IMR-90 (cell line): ENCODE results near the gene AICDA. TPM values are rescaled to one million over a fixed set of nuclear protein-coding genes. Genes with fewer than 3 reads are reported as not detected.

Experiments used
- ATAC-seq: fragments of 200-7000 bp; cut with Tn5 transposase; 2 replicates; pipeline ENCODE4 v1.9.1; 2020; ENCODE audit warnings: low read depth, mild to moderate bottlenecking, moderate library complexity
- BruUV-seq: library from RNA; stranded (reverse); fragments of 400-500 nt; replicated peaks from 2 replicates; lab custom pipeline; 2021; lab: Mats Ljungman, UMichigan
- CTCF ChIA-PET: fragments of 300-600 bp; formaldehyde crosslinking; extraction: SDS; loops from one replicate; lab custom pipeline; 2021; ENCODE audit warnings: antibody characterized with exemption; lab: Yijun Ruan, JAX
- POLR2A ChIA-PET: fragments of 300-600 bp; sonication (Branson Sonifier 250); formaldehyde crosslinking; loops from one replicate; lab custom pipeline; 2022; ENCODE audit warnings: antibody characterized with exemption; ENCODE audit not compliant: unreplicated experiment; lab: Charles Lee
- DNase-seq: peaks from one replicate; pipeline ENCODE4 v3.0.0; 2013
- H2AFZ ChIP-seq: replicated peaks from 2 replicates; pipeline ENCODE3; 2013; ENCODE audit warnings: low read length, mild to moderate bottlenecking; ENCODE audit not compliant: poor library complexity
- H2AK5ac ChIP-seq: 2 replicates; pipeline ENCODE4 v1.6.1; 2013; ENCODE audit warnings: low read depth, low read length, inconsistent platforms
- H2AK9ac ChIP-seq: replicated peaks from 2 replicates; pipeline ENCODE3; 2013; ENCODE audit warnings: mild to moderate bottlenecking, low read depth, low read length, moderate library complexity; ENCODE audit not compliant: poor library complexity
- H2BK120ac ChIP-seq: 2 replicates; pipeline ENCODE4 v1.6.1; 2013; ENCODE audit warnings: low read depth, low read length, inconsistent platforms
- H2BK15ac ChIP-seq: 3 replicates; pipeline ENCODE4 v1.6.1; 2013; ENCODE audit warnings: low read depth, low read length, inconsistent platforms
- H2BK20ac ChIP-seq: 2 replicates; pipeline ENCODE4 v1.6.1; 2013; ENCODE audit warnings: low read depth, mild to moderate bottlenecking, inconsistent platforms, low read length, moderate library complexity
- H2BK5ac ChIP-seq: 2 replicates; pipeline ENCODE4 v1.6.1; 2013; ENCODE audit warnings: mild to moderate bottlenecking, low read depth, low read length, inconsistent platforms; ENCODE audit not compliant: poor library complexity, severe bottlenecking
- H3K14ac ChIP-seq: replicated peaks from 2 replicates; pipeline ENCODE4 v1.6.1; 2013; ENCODE audit warnings: low read depth, low read length, inconsistent platforms
- H3K18ac ChIP-seq: 2 replicates; pipeline ENCODE4 v1.6.1; 2013; ENCODE audit warnings: low read depth, low read length, control low read depth
- H3K23ac ChIP-seq: 2 replicates; pipeline ENCODE4 v1.6.1; 2013; ENCODE audit warnings: low read depth, low read length, inconsistent platforms
- H3K27ac ChIP-seq: 2 replicates; pipeline ENCODE4 v1.5.1; 2013; ENCODE audit warnings: mild to moderate bottlenecking, control low read depth, low read length; ENCODE audit not compliant: insufficient read depth
- H3K27me3 ChIP-seq: 2 replicates; pipeline ENCODE4 v1.6.1; 2013; ENCODE audit warnings: low read length; ENCODE audit not compliant: control insufficient read depth, insufficient read depth
- H3K36me3 ChIP-seq: 2 replicates; pipeline ENCODE4 v1.6.1; 2013; ENCODE audit warnings: low read length, mixed read lengths; ENCODE audit not compliant: control insufficient read depth, insufficient read depth
- H3K4ac ChIP-seq: 2 replicates; pipeline ENCODE4 v1.6.1; 2013; ENCODE audit warnings: low read depth, low read length, inconsistent platforms
- H3K4me1 ChIP-seq: 2 replicates; pipeline ENCODE4 v1.6.1; 2013; ENCODE audit warnings: low read length, mixed read lengths; ENCODE audit not compliant: control insufficient read depth, insufficient read depth
- H3K4me2 ChIP-seq: 2 replicates; pipeline ENCODE4 v1.6.1; 2013; ENCODE audit warnings: low read depth, mild to moderate bottlenecking, control low read depth, low read length, moderate library complexity
- H3K4me3 ChIP-seq: 2 replicates; pipeline ENCODE4 v1.5.1; 2013; ENCODE audit warnings: low read depth, mild to moderate bottlenecking, control low read depth, low read length, moderate library complexity; ENCODE audit not compliant: insufficient read depth
- H3K56ac ChIP-seq: 2 replicates; pipeline ENCODE4 v1.6.1; 2013; ENCODE audit warnings: low read length, inconsistent platforms; ENCODE audit not compliant: insufficient read depth; ENCODE audit errors: extremely low read depth
- H3K79me1 ChIP-seq, 2 experiments: 2 replicates each; pipeline ENCODE4 v1.6.1; 2013; ENCODE audit warnings: low read length in 2 of 2, inconsistent platforms in 1 of 2, low read depth in 1 of 2
- H3K9ac ChIP-seq: 2 replicates; pipeline ENCODE4 v1.6.1; 2013; ENCODE audit warnings: low read depth, low read length, control low read depth
- H3K9me1 ChIP-seq: 2 replicates; pipeline ENCODE4 v1.6.1; 2013; ENCODE audit warnings: low read length, inconsistent platforms; ENCODE audit not compliant: insufficient read depth
- H3K9me3 ChIP-seq: 2 replicates; pipeline ENCODE4 v1.6.1; 2013; ENCODE audit warnings: low read length; ENCODE audit not compliant: control insufficient read depth, insufficient read depth
- H4K20me1 ChIP-seq: 2 replicates; pipeline ENCODE4 v1.6.1; 2013; ENCODE audit warnings: low read length, inconsistent platforms; ENCODE audit not compliant: insufficient read depth
- H4K5ac ChIP-seq: 2 replicates; pipeline ENCODE4 v1.6.1; 2013; ENCODE audit warnings: mild to moderate bottlenecking, low read depth, low read length, control low read depth
- H4K8ac ChIP-seq, 2 experiments: 2 replicates each; pipeline ENCODE4 v1.6.1; 2013; ENCODE audit warnings: low read depth in 2 of 2, low read length in 2 of 2, control low read depth in 1 of 2, inconsistent platforms in 1 of 2
- H4K91ac ChIP-seq: 2 replicates; pipeline ENCODE4 v1.6.1; 2013; ENCODE audit warnings: low read depth, low read length, inconsistent platforms; ENCODE audit not compliant: insufficient read depth
- BHLHE40 ChIP-seq: fragments of 150-350 bp; IDR thresholded peaks from 2 replicates; pipeline ENCODE4 v1.6.1; 2016; ENCODE audit warnings: mild to moderate bottlenecking, low read depth, low read length
- CEBPB ChIP-seq: IDR thresholded peaks from 2 replicates; pipeline ENCODE4 v1.6.1; 2012; ENCODE audit warnings: low read depth, low read length, improper control_type of control experiment
- CHD1 ChIP-seq: IDR thresholded peaks from 2 replicates; pipeline ENCODE4 v1.6.1; 2012; ENCODE audit warnings: low read depth, low read length, improper control_type of control experiment
- CTCF ChIP-seq: conservative IDR thresholded peaks from 2 replicates; pipeline ENCODE4 v1.5.1; 2012; ENCODE audit warnings: mild to moderate bottlenecking, low read depth, low read length, improper control_type of control experiment
- FOS ChIP-seq: fragments of 150-350 bp; IDR thresholded peaks from 2 replicates; pipeline ENCODE4 v1.6.1; 2016; ENCODE audit warnings: low read depth, low read length
- MAFK ChIP-seq: IDR thresholded peaks from 2 replicates; pipeline ENCODE4 v1.6.1; 2012; ENCODE audit warnings: low read depth, low read length, improper control_type of control experiment
- MAZ ChIP-seq: IDR thresholded peaks from 2 replicates; pipeline ENCODE4 v1.6.1; 2012; ENCODE audit warnings: low read depth, mild to moderate bottlenecking, low read length, improper control_type of control experiment, moderate library complexity, borderline replicate concordance
- MXI1 ChIP-seq: IDR thresholded peaks from 2 replicates; pipeline ENCODE4 v1.6.1; 2012; ENCODE audit warnings: low read depth, mild to moderate bottlenecking, low read length, moderate library complexity, borderline replicate concordance
- NFE2L2 ChIP-seq: fragments of 150-350 bp; IDR thresholded peaks from 2 replicates; pipeline ENCODE4 v1.6.1; 2016; ENCODE audit warnings: low read depth, mild to moderate bottlenecking, low read length
- POLR2A ChIP-seq: IDR thresholded peaks from 2 replicates; pipeline ENCODE4 v1.6.1; 2012; ENCODE audit warnings: mild to moderate bottlenecking, low read depth, low read length
- RAD21 ChIP-seq: IDR thresholded peaks from 2 replicates; pipeline ENCODE4 v1.6.1; 2012; ENCODE audit warnings: low read length, improper control_type of control experiment
- RCOR1 ChIP-seq: IDR thresholded peaks from 2 replicates; pipeline ENCODE4 v1.6.1; 2012; ENCODE audit warnings: mild to moderate bottlenecking, low read length, improper control_type of control experiment; ENCODE audit not compliant: insufficient replicate concordance
- RFX5 ChIP-seq: IDR thresholded peaks from 2 replicates; pipeline ENCODE4 v1.8.0; 2012; ENCODE audit warnings: low read depth, mild to moderate bottlenecking, low read length, moderate library complexity
- SMC3 ChIP-seq: fragments of 150-350 bp; IDR thresholded peaks from 2 replicates; pipeline ENCODE4 v1.6.1; 2016; ENCODE audit warnings: low read depth, mild to moderate bottlenecking, antibody characterized with exemption, low read length, moderate library complexity
- whole genome bisulfite sequencing, 2 experiments: methylation state at CpG; one replicate each; pipeline versions ENCODE4 v1.1.5 to v1.1.7; 2013; ENCODE audit warnings: missing lambda C conversion rate in 2 of 2; ENCODE audit not compliant: insufficient read length in 1 of 2; ENCODE audit errors: extremely low coverage in 2 of 2; 5-methylcytosine and 5-hydroxymethylcytosine counted together
- dilution Hi-C: fragments of 300-500 bp; cut with HindIII; formaldehyde crosslinking; loops from one replicate; pipeline ENCODE4 v1.14.3; 2018; ENCODE audit warnings: low sequenced_read_pairs; ENCODE audit not compliant: unreplicated experiment
- in situ Hi-C: fragments of 300-500 bp; cut with MboI; formaldehyde crosslinking; loops from 3 replicates; pipeline ENCODE4 v1.14.3; 2019; ENCODE audit warnings: low sequenced_read_pairs, inconsistent platforms, mixed read lengths
- intact Hi-C: fragments of 100-400 bp; cut with micrococcal nuclease; formaldehyde crosslinking; loops from 2 replicates; pipeline ENCODE4 v1.10.0; 2022
- polyA plus RNA-seq, 3 experiments: library from polyadenylated mRNA; depleted of rRNA; stranded (reverse); fragments of >200 nt; gene quantifications; 2 replicates each; pipeline ENCODE4 v1.2.3, GENCODE V29; 2012; ENCODE audit warnings: low replicate concordance in 1 of 3
- total RNA-seq: library from RNA; depleted of rRNA; stranded (reverse); fragments of >200 nt; gene quantifications from 2 replicates; pipeline ENCODE4 v1.2.3, GENCODE V29; 2012
- TF ChIP-seq, protein P1 (sequence below): fragments of 150-350 bp; IDR thresholded peaks from 2 replicates; pipeline ENCODE4 v1.6.1; 2017; ENCODE audit warnings: mild to moderate bottlenecking, antibody characterized with exemption, low read length, low read depth
- TF ChIP-seq, protein P2 (sequence below): fragments of 150-350 bp; IDR thresholded peaks from 2 replicates; pipeline ENCODE4 v1.6.1; 2016; ENCODE audit warnings: low read depth, mild to moderate bottlenecking, low read length, moderate library complexity, borderline replicate concordance

Gene AICDA
- total and polyA plus RNA-seq, 2 of the 4 experiments (the other 2 are of a cell fraction), result not detected

- CTCF ChIA-PET, result interaction anchor here (0.5 kb wide), 1 partner anchor 390 kb away, joined by 4 read pairs; no protein-coding TSS in a partner anchor
Measured at GRCh38 chr12:8648576-8649205, 36.0 kb upstream of the AICDA start.

More at GRCh38 chr12:8648576-8649205, 36.0 kb upstream of the AICDA start:
- POLR2A ChIA-PET, result no interaction called here
- Histone ChIP-seq H2BK120ac (no peak overlapping the region), H3K18ac (no peak overlapping the region), H2BK5ac (no peak overlapping the region), H4K5ac (no peak overlapping the region), H3K23ac (no peak overlapping the region), H3K4me2 (no peak overlapping the region), H3K9me1 (no peaks in the 10 kb centered on the region), H4K20me1 (no peaks in the 10 kb centered on the region), H3K14ac (no peak overlapping the region), H3K4me3 (no peak overlapping the region), H2AFZ (no peak overlapping the region), H2BK15ac (no peak overlapping the region), H3K4me1 (no peaks in the 10 kb centered on the region), H3K9ac (no peak overlapping the region), H3K36me3 (no peaks in the 10 kb centered on the region), H3K56ac (no peak overlapping the region), H2BK20ac (no peak overlapping the region), H4K91ac (no peak overlapping the region), H2AK5ac (no peak overlapping the region), H4K8ac (no peak overlapping the region), H3K27me3 (no peaks in the 10 kb centered on the region), H3K4ac (no peak overlapping the region), H2AK9ac (no peak overlapping the region), H3K27ac (no peak overlapping the region), H3K9me3 (no peaks in the 10 kb centered on the region), H3K79me1 (no peaks in the 10 kb centered on the region)
- dilution Hi-C loops (no loop called here), in situ Hi-C loops (no loop called here), intact Hi-C loops (no loop called here)
- DNase-seq (no peak), ATAC-seq (no peak)
- TF ChIP-seq NFE2L2 (no peak), BHLHE40 (no peak), MAFK (no peak), RCOR1 (no peak), RAD21 (no peak), RFX5 (no peak), SMC3 (no peak), FOS (no peak), MXI1 (no peak), CHD1 (no peak), MAZ (no peak), CTCF (no peak), POLR2A (no peak), CEBPB (no peak)
- TF ChIP-seq, protein P1, sequence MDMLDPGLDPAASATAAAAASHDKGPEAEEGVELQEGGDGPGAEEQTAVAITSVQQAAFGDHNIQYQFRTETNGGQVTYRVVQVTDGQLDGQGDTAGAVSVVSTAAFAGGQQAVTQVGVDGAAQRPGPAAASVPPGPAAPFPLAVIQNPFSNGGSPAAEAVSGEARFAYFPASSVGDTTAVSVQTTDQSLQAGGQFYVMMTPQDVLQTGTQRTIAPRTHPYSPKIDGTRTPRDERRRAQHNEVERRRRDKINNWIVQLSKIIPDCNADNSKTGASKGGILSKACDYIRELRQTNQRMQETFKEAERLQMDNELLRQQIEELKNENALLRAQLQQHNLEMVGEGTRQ, result no peak
- TF ChIP-seq, protein P2, sequence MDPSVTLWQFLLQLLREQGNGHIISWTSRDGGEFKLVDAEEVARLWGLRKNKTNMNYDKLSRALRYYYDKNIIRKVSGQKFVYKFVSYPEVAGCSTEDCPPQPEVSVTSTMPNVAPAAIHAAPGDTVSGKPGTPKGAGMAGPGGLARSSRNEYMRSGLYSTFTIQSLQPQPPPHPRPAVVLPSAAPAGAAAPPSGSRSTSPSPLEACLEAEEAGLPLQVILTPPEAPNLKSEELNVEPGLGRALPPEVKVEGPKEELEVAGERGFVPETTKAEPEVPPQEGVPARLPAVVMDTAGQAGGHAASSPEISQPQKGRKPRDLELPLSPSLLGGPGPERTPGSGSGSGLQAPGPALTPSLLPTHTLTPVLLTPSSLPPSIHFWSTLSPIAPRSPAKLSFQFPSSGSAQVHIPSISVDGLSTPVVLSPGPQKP, result no peak
- no TSS peak for BruUV-seq
- WGBS, 2 experiments, result no CpG with 5 or more reads among the region's 8 CpGs
